Panc1 (cell line): Measurements from ENCODE around the gene PARD6B. TPM values are rescaled to one million over a fixed set of nuclear protein-coding genes. Genes with fewer than 3 reads are reported as not detected.

Experiments used
- ATAC-seq: fragments of 200-7000 bp; cut with Tn5 transposase; 2 replicates; pipeline ENCODE4 v1.9.1; 2020; ENCODE audit warnings: mild to moderate bottlenecking, moderate library complexity
- BruUV-seq: library from RNA; stranded (reverse); fragments of 400-500 nt; replicated peaks from 2 replicates; lab custom pipeline; 2021; lab: Mats Ljungman, UMichigan
- CTCF ChIA-PET: fragments of 300-600 bp; sonication (Branson Sonifier 250); formaldehyde crosslinking; loops from one replicate; lab custom pipeline; 2022; ENCODE audit warnings: antibody characterized with exemption; lab: Charles Lee
- POLR2A ChIA-PET: fragments of 300-600 bp; sonication (Branson Sonifier 250); formaldehyde crosslinking; loops from one replicate; lab custom pipeline; 2022; ENCODE audit warnings: antibody characterized with exemption; lab: Charles Lee
- DNase-seq: peaks from one replicate; pipeline ENCODE4 v3.0.0-alpha.2; 2010; ENCODE audit warnings: low read depth, low spot score
- H3K27ac ChIP-seq: 2 replicates; pipeline ENCODE4 v1.5.1; 2011; ENCODE audit warnings: mild to moderate bottlenecking, low read length, inconsistent platforms
- H3K27me3 ChIP-seq: fragments of 200-500 bp; sonication (Bioruptor generic); 2 replicates; pipeline ENCODE4 v1.6.0; 2014; ENCODE audit warnings: low read length, inconsistent platforms; ENCODE audit not compliant: control insufficient read depth, insufficient read depth
- H3K36me3 ChIP-seq: fragments of 200-500 bp; sonication (Bioruptor generic); 2 replicates; pipeline ENCODE4 v1.5.1; 2014; ENCODE audit warnings: inconsistent platforms, mild to moderate bottlenecking, low read length, moderate library complexity; ENCODE audit not compliant: control insufficient read depth, insufficient read depth
- H3K4me1 ChIP-seq: 2 replicates; pipeline ENCODE4 v1.5.1; 2011; ENCODE audit warnings: inconsistent platforms, mild to moderate bottlenecking, low read length, moderate library complexity; ENCODE audit not compliant: control insufficient read depth, insufficient read depth
- H3K4me3 ChIP-seq, 2 experiments: 2 replicates each; pipeline ENCODE4 v1.5.1; 2011 to 2012; ENCODE audit warnings: low read depth in 2 of 2, low read length in 2 of 2, mild to moderate bottlenecking in 2 of 2, inconsistent platforms in 1 of 2, moderate library complexity in 1 of 2
- H3K9me3 ChIP-seq: fragments of 200-500 bp; sonication (Bioruptor generic); 2 replicates; pipeline ENCODE4 v1.5.1; 2014; ENCODE audit warnings: low read depth, mild to moderate bottlenecking, inconsistent platforms, low read length, moderate library complexity; ENCODE audit not compliant: control insufficient read depth, insufficient read depth
- CTCF ChIP-seq: fragments of 450-650 bp; IDR thresholded peaks from 2 replicates; pipeline ENCODE4 v1.5.1; 2017; ENCODE audit warnings: mild to moderate bottlenecking
- POLR2AphosphoS5 ChIP-seq: IDR thresholded peaks from 2 replicates; pipeline ENCODE4 v1.6.1; 2012; ENCODE audit warnings: mild to moderate bottlenecking, low read depth, low read length, moderate library complexity
- SIN3A ChIP-seq: IDR thresholded peaks from 2 replicates; pipeline ENCODE4 v1.6.1; 2012; ENCODE audit warnings: low read depth, mild to moderate bottlenecking, low read length, moderate library complexity, borderline replicate concordance; ENCODE audit not compliant: insufficient read depth
- TCF7L2 ChIP-seq: IDR thresholded peaks from 2 replicates; pipeline ENCODE4 v1.6.1; 2011; ENCODE audit warnings: mild to moderate bottlenecking, low read depth, low read length, inconsistent platforms
- in situ Hi-C: cut with HindIII; loops from 2 replicates; pipeline ENCODE4 v1.10.0; 2016; ENCODE audit warnings: low sequenced_read_pairs, low pct_unique_long_range_greater_than_20kb
- intact Hi-C: fragments of 100-400 bp; cut with micrococcal nuclease; formaldehyde crosslinking; loops from one replicate; pipeline ENCODE4 v1.10.0; 2022; ENCODE audit not compliant: unreplicated experiment
- total RNA-seq: library from RNA; stranded (reverse); gene quantifications from one replicate; pipeline ENCODE4 v1.2.1, GENCODE V29; 2021; ENCODE audit not compliant: unreplicated experiment
- TF ChIP-seq, protein P1 (sequence below), 2 experiments: IDR thresholded peaks; 2 replicates each; pipeline ENCODE4 v1.6.1; 2011 to 2012; ENCODE audit warnings: low read depth in 2 of 2, control low read depth in 1 of 2, low read length in 1 of 2, mild to moderate bottlenecking in 1 of 2, moderate library complexity in 1 of 2; ENCODE audit not compliant: insufficient read depth in 1 of 2

The PARD6B gene
- total RNA-seq, 1 experiment from 2014 or later = 132 TPM

DNA sequence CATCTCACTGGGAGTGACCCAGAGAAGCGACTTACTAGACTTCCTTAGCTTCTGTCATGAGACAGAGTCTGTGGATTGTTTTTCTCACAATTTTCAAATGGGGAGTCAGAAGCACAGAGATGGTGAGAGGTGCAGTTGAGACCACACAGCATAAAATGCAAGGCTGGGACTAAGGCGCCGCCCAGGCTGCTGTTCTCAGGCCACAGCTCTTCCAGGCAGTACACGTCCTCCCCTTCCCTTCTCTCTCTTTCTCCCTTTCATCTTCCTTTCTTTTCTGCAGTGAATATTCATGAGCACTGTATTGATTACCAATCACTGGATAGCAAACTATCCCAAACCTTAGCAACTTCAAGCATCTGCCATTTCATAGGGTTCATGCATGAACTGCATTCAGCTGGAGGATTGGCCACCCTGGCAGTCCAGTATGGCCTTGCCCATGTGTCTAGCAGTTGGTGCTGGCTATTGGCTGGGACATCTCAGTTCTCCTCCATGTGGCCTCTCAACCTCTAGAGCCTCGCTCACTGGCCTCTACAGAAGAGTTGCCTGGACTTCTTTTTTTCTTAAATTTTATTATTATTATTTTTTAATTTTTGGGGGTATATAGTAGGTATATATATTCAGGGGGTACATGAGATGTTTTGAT, 74.9 kb downstream of the PARD6B start:
- no peaks in the 10 kb centered on the region for H3K27me3 ChIP-seq
- ATAC-seq (no peak), DNase-seq (no peak)
- H3K4me1 ChIP-seq = no peaks in the 10 kb centered on the region
- no peaks in the 10 kb centered on the region for H3K9me3 ChIP-seq
- no peaks in the 10 kb centered on the region for H3K36me3 ChIP-seq
- no peak overlapping the region for H3K27ac ChIP-seq
- in situ Hi-C loops (no loop called here), intact Hi-C loops (no loop called here)
- CTCF ChIA-PET = no interaction called here
- no TSS peak for BruUV-seq
- TF ChIP-seq, protein P1, sequence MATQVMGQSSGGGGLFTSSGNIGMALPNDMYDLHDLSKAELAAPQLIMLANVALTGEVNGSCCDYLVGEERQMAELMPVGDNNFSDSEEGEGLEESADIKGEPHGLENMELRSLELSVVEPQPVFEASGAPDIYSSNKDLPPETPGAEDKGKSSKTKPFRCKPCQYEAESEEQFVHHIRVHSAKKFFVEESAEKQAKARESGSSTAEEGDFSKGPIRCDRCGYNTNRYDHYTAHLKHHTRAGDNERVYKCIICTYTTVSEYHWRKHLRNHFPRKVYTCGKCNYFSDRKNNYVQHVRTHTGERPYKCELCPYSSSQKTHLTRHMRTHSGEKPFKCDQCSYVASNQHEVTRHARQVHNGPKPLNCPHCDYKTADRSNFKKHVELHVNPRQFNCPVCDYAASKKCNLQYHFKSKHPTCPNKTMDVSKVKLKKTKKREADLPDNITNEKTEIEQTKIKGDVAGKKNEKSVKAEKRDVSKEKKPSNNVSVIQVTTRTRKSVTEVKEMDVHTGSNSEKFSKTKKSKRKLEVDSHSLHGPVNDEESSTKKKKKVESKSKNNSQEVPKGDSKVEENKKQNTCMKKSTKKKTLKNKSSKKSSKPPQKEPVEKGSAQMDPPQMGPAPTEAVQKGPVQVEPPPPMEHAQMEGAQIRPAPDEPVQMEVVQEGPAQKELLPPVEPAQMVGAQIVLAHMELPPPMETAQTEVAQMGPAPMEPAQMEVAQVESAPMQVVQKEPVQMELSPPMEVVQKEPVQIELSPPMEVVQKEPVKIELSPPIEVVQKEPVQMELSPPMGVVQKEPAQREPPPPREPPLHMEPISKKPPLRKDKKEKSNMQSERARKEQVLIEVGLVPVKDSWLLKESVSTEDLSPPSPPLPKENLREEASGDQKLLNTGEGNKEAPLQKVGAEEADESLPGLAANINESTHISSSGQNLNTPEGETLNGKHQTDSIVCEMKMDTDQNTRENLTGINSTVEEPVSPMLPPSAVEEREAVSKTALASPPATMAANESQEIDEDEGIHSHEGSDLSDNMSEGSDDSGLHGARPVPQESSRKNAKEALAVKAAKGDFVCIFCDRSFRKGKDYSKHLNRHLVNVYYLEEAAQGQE (IDR thresholded peaks at IDR 0.05; ENCODE audit: insufficient read depth in 1 of 2, low read depth in 2 of 2, low read length in 1 of 2) = no peak
- TF ChIP-seq SIN3A (no peak), TCF7L2 (no peak), POLR2AphosphoS5 (no peak), CTCF (no peak)
- POLR2A ChIA-PET = no interaction called here
- H3K4me3 ChIP-seq = no peak overlapping the region

Other genes with a start within 250 kb of the PARD6B start
- gene PTPN1, start 221.2 kb upstream of the PARD6B start, total RNA-seq = 42.2 TPM
- 92.5 TPM for gene RIPOR3, start 40.0 kb upstream of the PARD6B start, total RNA-seq
- gene BCAS4, start 63.5 kb downstream of the PARD6B start, total RNA-seq = 34.8 TPM
- gene ADNP, start 199.9 kb downstream of the PARD6B start, total RNA-seq = 65.1 TPM
- 50.2 TPM for gene DPM1, start 227.0 kb downstream of the PARD6B start, total RNA-seq
- gene MOCS3, start 227.2 kb downstream of the PARD6B start, total RNA-seq = 5.8 TPM